Activated naive CD4-positive, alpha-beta T cell (primary cell): ENCODE results near the gene TRIM27.
"Not testable (repeated sequence)": the region's sequence is repeated elsewhere in the genome, so short reads cannot be mapped to it uniquely, and the experiment has no call there.

ENCODE experiments used
- DNase-seq, 4 experiments: peaks; one replicate each; lab custom pipeline; 2025; lab: John Stamatoyannopoulos, UW

Gene TRIM27

GRCh38 chr6:28923318-28924102 lies at the start of gene TRIM27:
TSS of gene TRIM27 (minus strand) at chr6:28923985. CDS start at chr6:28923632, 353 bp downstream.
- peak; percentile 38 to 73 (median 50) for DNase-seq

GRCh38 chr6:28970056-28970455 lies 46.3 kb upstream of the TRIM27 start:
- not testable (repeated sequence) for DNase-seq

- no peak for DNase-seq
These were observed 45.3 kb upstream of the TRIM27 start for GRCh38 chr6:28969129-28969528.

- DNase-seq: no peak
These were observed 44.7 kb upstream of the TRIM27 start for GRCh38 chr6:28968476-28968875.

- DNase-seq: no peak
These were observed 41.9 kb upstream of the TRIM27 start for GRCh38 chr6:28965706-28966105.

GRCh38 chr6:28960846-28961500 lies 37.2 kb upstream of the TRIM27 start:
- DNase-seq: no peak

- not testable (repeated sequence) for DNase-seq
These were observed 34.9 kb upstream of the TRIM27 start for GRCh38 chr6:28958561-28959243.

GRCh38 chr6:28957795-28958314 lies 34.1 kb upstream of the TRIM27 start:
- not testable (repeated sequence) for DNase-seq

- no peak for DNase-seq
These were observed 32.5 kb upstream of the TRIM27 start for GRCh38 chr6:28956331-28956730.

GRCh38 chr6:28953585-28954258 lies 29.9 kb upstream of the TRIM27 start:
- no peak for DNase-seq

GRCh38 chr6:28953039-28953584 lies 29.3 kb upstream of the TRIM27 start:
- peak; percentile 11 to 23 (median 16) for DNase-seq

GRCh38 chr6:28949656-28950195 lies 25.9 kb upstream of the TRIM27 start:
- not testable (repeated sequence) for DNase-seq

- DNase-seq: no peak
These were observed 25.1 kb upstream of the TRIM27 start for GRCh38 chr6:28948782-28949486.

- no peak for DNase-seq
These were observed 24.1 kb upstream of the TRIM27 start for GRCh38 chr6:28947831-28948270.

GRCh38 chr6:28947067-28947765 lies 23.4 kb upstream of the TRIM27 start:
- no peak for DNase-seq

GRCh38 chr6:28945349-28945748 lies 21.6 kb upstream of the TRIM27 start:
- DNase-seq: no peak

- peak; percentile 17 to 29 (median 24) for DNase-seq
These were observed 20.7 kb upstream of the TRIM27 start for GRCh38 chr6:28944412-28944865.

- peak; percentile 30 to 48 (median 35) for DNase-seq
These were observed 20.0 kb upstream of the TRIM27 start for GRCh38 chr6:28943557-28944411.

- no peak for DNase-seq
These were observed 19.4 kb upstream of the TRIM27 start for GRCh38 chr6:28943223-28943556.
